Measurements from ENCODE around the gene PMEPA1.

PMEPA1 gene

GRCh38 chr20:57667924-57668782 is 41.7 kb downstream of the PMEPA1 start:
- peak overlapping the region in 1 of 2 donors; percentile 96 for H3K27ac Mint-ChIP-seq
- H3K4me3 Mint-ChIP-seq, result peak overlapping the region in 1 of 2 donors; percentile 49
- no peaks in the 10 kb centered on the region for H3K9me3 Mint-ChIP-seq
- no peak for ATAC-seq
- DNase-seq, result no peak
- no peaks in the 10 kb centered on the region for H3K27me3 Mint-ChIP-seq
- peaks cover 22% of the 10 kb centered on the region for H3K4me1 Mint-ChIP-seq

GRCh38 chr20:57667388-57667787 is 42.4 kb downstream of the PMEPA1 start:
- H3K4me1 Mint-ChIP-seq, result peaks cover 22% of the 10 kb centered on the region
- H3K9me3 Mint-ChIP-seq, result no peaks in the 10 kb centered on the region
- ATAC-seq (no peak), DNase-seq (no peak)
- no peaks in the 10 kb centered on the region for H3K27me3 Mint-ChIP-seq
- H3K27ac Mint-ChIP-seq, result no peak overlapping the region
- H3K4me3 Mint-ChIP-seq, result no peak overlapping the region

- Mint-ChIP-seq H3K27me3 (no peaks in the 10 kb centered on the region), H3K9me3 (no peaks in the 10 kb centered on the region), H3K4me1 (peaks cover 22% of the 10 kb centered on the region), H3K4me3 (no peak overlapping the region), H3K27ac (no peak overlapping the region)
- no peak for ATAC-seq
- no peak for DNase-seq
Measured at GRCh38 chr20:57666834-57667157, 43.0 kb downstream of the PMEPA1 start.

GRCh38 chr20:57666106-57666833 is 43.5 kb downstream of the PMEPA1 start:
- DNase-seq (no peak), ATAC-seq (no peak)
- Mint-ChIP-seq H3K27me3 (no peaks in the 10 kb centered on the region), H3K4me1 (peaks cover 22% of the 10 kb centered on the region), H3K27ac (peak overlapping the region in 1 of 2 donors; percentile 19), H3K9me3 (no peaks in the 10 kb centered on the region), H3K4me3 (no peak overlapping the region)

- Mint-ChIP-seq H3K27me3 (no peaks in the 10 kb centered on the region), H3K4me1 (peaks cover 22% of the 10 kb centered on the region), H3K4me3 (no peak overlapping the region), H3K27ac (peak overlapping the region in 1 of 2 donors; percentile 24), H3K9me3 (peaks cover 0 to 3% of the 10 kb centered on the region in 2 donors)
- DNase-seq (no peak), ATAC-seq (no peak)
Measured at GRCh38 chr20:57665589-57665971, 44.2 kb downstream of the PMEPA1 start.

GRCh38 chr20:57664924-57665588 is 44.8 kb downstream of the PMEPA1 start:
- H3K27ac Mint-ChIP-seq, result peak overlapping the region in 1 of 2 donors; percentile 24
- no peak overlapping the region for H3K4me3 Mint-ChIP-seq
- H3K9me3 Mint-ChIP-seq, result peaks cover 0 to 6% of the 10 kb centered on the region in 2 donors
- ATAC-seq (no peak), DNase-seq (no peak)
- no peaks in the 10 kb centered on the region for H3K27me3 Mint-ChIP-seq
- H3K4me1 Mint-ChIP-seq, result peaks cover 22% of the 10 kb centered on the region

- Mint-ChIP-seq H3K4me1 (peaks cover 24% of the 10 kb centered on the region), H3K27me3 (no peaks in the 10 kb centered on the region), H3K9me3 (peaks cover 0 to 6% of the 10 kb centered on the region in 2 donors), H3K4me3 (no peak overlapping the region), H3K27ac (no peak overlapping the region)
- DNase-seq, result no peak
- ATAC-seq, result no peak
Measured at GRCh38 chr20:57664476-57664875, 45.3 kb downstream of the PMEPA1 start.

GRCh38 chr20:57663681-57664451 is 45.9 kb downstream of the PMEPA1 start:
- DNase-seq, result no peak

GRCh38 chr20:57663241-57663640 is 46.6 kb downstream of the PMEPA1 start:
- no peaks in the 10 kb centered on the region for H3K27me3 Mint-ChIP-seq
- H3K9me3 Mint-ChIP-seq, result peaks cover 0 to 6% of the 10 kb centered on the region in 2 donors
- no peak for DNase-seq
- no peak overlapping the region for H3K27ac Mint-ChIP-seq
- no peak overlapping the region for H3K4me3 Mint-ChIP-seq
- H3K4me1 Mint-ChIP-seq, result peaks cover 26% of the 10 kb centered on the region
- ATAC-seq, result no peak

More at GRCh38 chr20:57663681-57664451, 45.9 kb downstream of the PMEPA1 start:
- H3K4me3 Mint-ChIP-seq, result no peak overlapping the region
- peaks cover 25% of the 10 kb centered on the region for H3K4me1 Mint-ChIP-seq
- peak; percentile 10 for ATAC-seq
- no peaks in the 10 kb centered on the region for H3K27me3 Mint-ChIP-seq
- peaks cover 0 to 6% of the 10 kb centered on the region in 2 donors for H3K9me3 Mint-ChIP-seq
- no peak overlapping the region for H3K27ac Mint-ChIP-seq

- Mint-ChIP-seq H3K27me3 (no peaks in the 10 kb centered on the region), H3K4me3 (no peak overlapping the region), H3K9me3 (peaks cover 0 to 6% of the 10 kb centered on the region in 2 donors), H3K4me1 (peaks cover 26% of the 10 kb centered on the region), H3K27ac (no peak overlapping the region)
- DNase-seq, result no peak
- no peak for ATAC-seq
Measured at GRCh38 chr20:57662456-57663240, 47.2 kb downstream of the PMEPA1 start.

GRCh38 chr20:57661746-57662455 is 47.9 kb downstream of the PMEPA1 start:
- DNase-seq, result no peak
- Mint-ChIP-seq H3K4me3 (no peak overlapping the region), H3K27ac (no peak overlapping the region), H3K9me3 (peaks cover 0 to 6% of the 10 kb centered on the region in 2 donors), H3K4me1 (peaks cover 29% of the 10 kb centered on the region), H3K27me3 (no peaks in the 10 kb centered on the region)
- ATAC-seq, result no peak

GRCh38 chr20:57660922-57661745 is 48.7 kb downstream of the PMEPA1 start:
- Mint-ChIP-seq H3K27ac (no peak overlapping the region), H3K27me3 (no peaks in the 10 kb centered on the region), H3K9me3 (peaks cover 0 to 6% of the 10 kb centered on the region in 2 donors), H3K4me1 (peaks cover 34% of the 10 kb centered on the region), H3K4me3 (no peak overlapping the region)
- DNase-seq (no peak), ATAC-seq (no peak)

- no peak overlapping the region for H3K27ac Mint-ChIP-seq
- ATAC-seq, result no peak
- no peak overlapping the region for H3K4me3 Mint-ChIP-seq
- DNase-seq, result no peak
- peaks cover 35% of the 10 kb centered on the region for H3K4me1 Mint-ChIP-seq
- H3K27me3 Mint-ChIP-seq, result no peaks in the 10 kb centered on the region
- peaks cover 0 to 6% of the 10 kb centered on the region in 2 donors for H3K9me3 Mint-ChIP-seq
Measured at GRCh38 chr20:57660181-57660921, 49.5 kb downstream of the PMEPA1 start.

Data from stimulated activated naive CD8-positive, alpha-beta T cell treated with anti-CD3 and anti-CD28 coated beads, Interleukin-15, amount 100 ng/mL, for 72 hours (primary cell).